Measurements from ENCODE around the gene ANKRD60. TPM values are rescaled to one million over a fixed set of nuclear protein-coding genes. Genes with fewer than 3 reads are reported as not detected.

Gene ANKRD60
- total and polyA plus RNA-seq, 2 donors (not counting 1 experiment from before 2014, with no cell fraction given) = not detected

- no peak for DNase-seq (ENCODE audit: low read depth in 2 of 2)
- no peak overlapping the region for H3K4me2 ChIP-seq (ENCODE audit: extremely low read depth, insufficient read depth, low read length)
- no peak overlapping the region for H3K27ac ChIP-seq (ENCODE audit: insufficient read depth, low read length)
- no peaks in the 10 kb centered on the region for H3K36me3 ChIP-seq (ENCODE audit: control insufficient read depth, insufficient read depth, low read length)
- TF ChIP-seq EZH2 (IDR thresholded peaks at IDR 0.05; ENCODE audit: low read length, missing control alignments) = no peak
- H3K27me3 ChIP-seq (ENCODE audit: control insufficient read depth, insufficient read depth, low read length) = no peaks in the 10 kb centered on the region
- H3K4me3 ChIP-seq (replicated peaks in 1 of 4; ENCODE audit: control extremely low read depth in 1 of 4, insufficient read depth in 1 of 4, low read depth in 3 of 4, low read length in 4 of 4) = no peak overlapping the region
- no peak overlapping the region for H3K9ac ChIP-seq (ENCODE audit: insufficient read depth, low read length)
- no peaks in the 10 kb centered on the region for H3K4me1 ChIP-seq (ENCODE audit: control insufficient read depth, extremely low read depth, insufficient read depth, low read length)
- no peak overlapping the region for H2AFZ ChIP-seq (ENCODE audit: low read length)
- H4K20me1 ChIP-seq (ENCODE audit: control insufficient read depth, extremely low read depth, insufficient read depth, low read length) = no peaks in the 10 kb centered on the region
- H3K79me2 ChIP-seq (ENCODE audit: control insufficient read depth, insufficient read depth, low read length) = no peaks in the 10 kb centered on the region
- H3K9me3 ChIP-seq (ENCODE audit: control insufficient read depth, insufficient read depth, low read depth, low read length) = no peaks in the 10 kb centered on the region
These were observed 36.4 kb downstream of the ANKRD60 start for GRCh38 chr20:58192065-58192464.

- no peak overlapping the region for H2AFZ ChIP-seq (ENCODE audit: low read length)
These were observed 39.9 kb downstream of the ANKRD60 start for GRCh38 chr20:58188527-58188926.

GRCh38 chr20:58184984-58185383 lies 43.5 kb downstream of the ANKRD60 start:
- no peak for DNase-seq (ENCODE audit: low read depth in 2 of 2)
- no peak overlapping the region for H3K4me3 ChIP-seq (replicated peaks in 1 of 4; ENCODE audit: control extremely low read depth in 1 of 4, insufficient read depth in 1 of 4, low read depth in 3 of 4, low read length in 4 of 4)

More at GRCh38 chr20:58188527-58188926, 39.9 kb downstream of the ANKRD60 start:
- no peak for TF ChIP-seq EZH2 (IDR thresholded peaks at IDR 0.05; ENCODE audit: low read length, missing control alignments)
- no peak for TF ChIP-seq CTCF (conservative IDR thresholded peaks at IDR 0.05 in 1 of 2, IDR thresholded peaks at IDR 0.05 in 1 of 2; ENCODE audit: low read depth in 1 of 2, low read length in 2 of 2)
- Histone ChIP-seq H3K27ac (ENCODE audit: insufficient read depth, low read length) (no peak overlapping the region), H3K79me2 (ENCODE audit: control insufficient read depth, insufficient read depth, low read length) (no peaks in the 10 kb centered on the region), H3K4me2 (ENCODE audit: extremely low read depth, insufficient read depth, low read length) (no peak overlapping the region), H3K4me3 (replicated peaks in 1 of 4; ENCODE audit: control extremely low read depth in 1 of 4, insufficient read depth in 1 of 4, low read depth in 3 of 4, low read length in 4 of 4) (no peak overlapping the region), H4K20me1 (ENCODE audit: control insufficient read depth, extremely low read depth, insufficient read depth, low read length) (no peaks in the 10 kb centered on the region), H3K9ac (ENCODE audit: insufficient read depth, low read length) (no peak overlapping the region), H3K9me3 (ENCODE audit: control insufficient read depth, insufficient read depth, low read depth, low read length) (no peaks in the 10 kb centered on the region), H3K36me3 (ENCODE audit: control insufficient read depth, insufficient read depth, low read length) (no peaks in the 10 kb centered on the region), H3K27me3 (ENCODE audit: control insufficient read depth, insufficient read depth, low read length) (no peaks in the 10 kb centered on the region), H3K4me1 (ENCODE audit: control insufficient read depth, extremely low read depth, insufficient read depth, low read length) (no peaks in the 10 kb centered on the region)
- no peak for DNase-seq (ENCODE audit: low read depth in 2 of 2)

More at GRCh38 chr20:58184984-58185383, 43.5 kb downstream of the ANKRD60 start:
- Histone ChIP-seq H3K9ac (ENCODE audit: insufficient read depth, low read length) (no peak overlapping the region), H3K36me3 (ENCODE audit: control insufficient read depth, insufficient read depth, low read length) (no peaks in the 10 kb centered on the region), H3K27ac (ENCODE audit: insufficient read depth, low read length) (no peak overlapping the region), H3K79me2 (ENCODE audit: control insufficient read depth, insufficient read depth, low read length) (no peaks in the 10 kb centered on the region), H2AFZ (ENCODE audit: low read length) (no peak overlapping the region), H3K27me3 (ENCODE audit: control insufficient read depth, insufficient read depth, low read length) (peaks cover 4% of the 10 kb centered on the region), H4K20me1 (ENCODE audit: control insufficient read depth, extremely low read depth, insufficient read depth, low read length) (no peaks in the 10 kb centered on the region), H3K4me2 (ENCODE audit: extremely low read depth, insufficient read depth, low read length) (no peak overlapping the region), H3K4me1 (ENCODE audit: control insufficient read depth, extremely low read depth, insufficient read depth, low read length) (no peaks in the 10 kb centered on the region), H3K9me3 (ENCODE audit: control insufficient read depth, insufficient read depth, low read depth, low read length) (no peaks in the 10 kb centered on the region)
- TF ChIP-seq CTCF (conservative IDR thresholded peaks at IDR 0.05 in 1 of 2, IDR thresholded peaks at IDR 0.05 in 1 of 2; ENCODE audit: low read depth in 1 of 2, low read length in 2 of 2) (no peak), EZH2 (IDR thresholded peaks at IDR 0.05; ENCODE audit: low read length, missing control alignments) (no peak)

Measured in fibroblast of lung (primary cell).